Esophagus squamous epithelium (tissue), 4 donors: Measurements from ENCODE around the gene CPLANE2.

Experiments used
- CTCF ChIP-seq, 6 experiments: fragments of 450-650 bp in 4 of 6; fragments of 200-600 bp in 2 of 6; sonication (generic) in 2 of 6; IDR thresholded peaks; one replicate each; pipeline ENCODE4 v1.5.1; 2016 to 2019; ENCODE audit warnings: antibody characterized with exemption in 6 of 6, mild to moderate bottlenecking in 4 of 6, moderate library complexity in 4 of 6
- POLR2A ChIP-seq, 4 donors: fragments of 450-650 bp; IDR thresholded peaks; one replicate each; pipeline ENCODE4 v1.6.1; 2017; ENCODE audit warnings: antibody characterized with exemption in 4 of 4, mild to moderate bottlenecking in 4 of 4, moderate library complexity in 3 of 4

DNA sequence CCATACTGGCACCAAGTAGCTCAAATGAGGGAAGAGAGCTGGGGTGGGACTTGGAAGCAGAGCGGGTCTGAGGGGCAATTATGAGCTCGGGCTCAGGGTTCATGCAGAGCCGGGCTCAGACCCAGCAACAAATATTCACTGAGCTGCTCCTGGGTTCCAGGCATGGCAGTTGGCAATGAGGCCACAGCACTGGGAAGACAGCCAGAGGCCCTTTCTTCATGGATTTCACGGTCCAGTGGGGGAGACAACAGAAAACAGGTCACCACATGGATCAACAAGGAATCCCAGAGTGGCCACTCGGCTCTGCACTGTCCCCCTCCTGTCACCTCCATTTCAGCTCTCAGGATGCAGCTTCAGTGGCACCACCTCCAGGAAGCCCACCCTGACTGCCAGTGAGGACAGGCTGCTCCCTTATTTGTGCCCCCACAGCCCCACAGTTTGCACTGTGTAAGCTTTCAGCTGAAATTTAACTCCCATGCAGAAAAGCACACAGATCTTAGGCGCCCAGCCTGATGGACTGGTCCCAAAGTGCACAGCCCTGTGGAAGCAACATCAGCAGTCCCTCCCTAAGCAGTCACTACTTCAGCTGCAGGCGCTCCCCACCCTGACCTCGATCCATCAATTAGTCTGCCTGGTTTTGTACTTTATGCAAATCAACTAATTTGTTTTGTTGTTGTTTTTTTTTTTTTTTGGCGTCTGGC lies 46.9 kb downstream of the CPLANE2 start:
- TF ChIP-seq CTCF (IDR thresholded peaks at IDR 0.05) = no peak
- no peak for TF ChIP-seq POLR2A (IDR thresholded peaks at IDR 0.05)
